ENCODE measurements around the gene FARP1. TPM values are rescaled to one million over a fixed set of nuclear protein-coding genes. Genes with fewer than 3 reads are reported as not detected.

FARP1 gene
- total and polyA plus RNA-seq, 2 of the 13 experiments (the other 11 are each of a cell fraction or from before 2014, with no cell fraction given), result 70.6 to 126 TPM

- TF ChIP-seq GMEB1 (CRISPR knock-in tag; IDR thresholded peaks at IDR 0.05; ENCODE audit: borderline replicate concordance) (0 out of 2 replicates have a peak, but pooled peaks have one; percentile 31), TFE3 (CRISPR knock-in tag; IDR thresholded peaks at IDR 0.05) (no peak), MAX (IDR thresholded peaks at IDR 0.05) (peak; percentile 15; the same call in 1 of the 2 replicates), ZNF17 (CRISPR knock-in tag; IDR thresholded peaks at IDR 0.05) (no peak), HDAC6 (IDR thresholded peaks at IDR 0.05; ENCODE audit: low read depth, low read length) (no peak), ZNF263 (CRISPR knock-in tag; IDR thresholded peaks at IDR 0.05) (0 out of 2 replicates have a peak, but pooled peaks have one; percentile 22), ZNF574 (CRISPR knock-in tag; IDR thresholded peaks at IDR 0.05) (no peak), TGIF2 (CRISPR knock-in tag; IDR thresholded peaks at IDR 0.05) (no peak), YY1 (IDR thresholded peaks at IDR 0.05; ENCODE audit: insufficient read depth, insufficient replicate concordance, low read depth, low read length) (peak; percentile 35), ZBTB38 (CRISPR knock-in tag; IDR thresholded peaks at IDR 0.05) (peak; percentile 46; the same call in 1 of the 2 replicates), ATF6 (CRISPR knock-in tag; conservative IDR thresholded peaks at IDR 0.05) (no peak), PRPF4 (IDR thresholded peaks at IDR 0.05; ENCODE audit: low read depth, low read length, poor library complexity, severe bottlenecking) (no peak), ZGPAT (CRISPR knock-in tag; IDR thresholded peaks at IDR 0.05) (0 out of 2 replicates have a peak, but pooled peaks have one; percentile 27), AHR (CRISPR knock-in tag; IDR thresholded peaks at IDR 0.05) (no peak), ZNF879 (CRISPR knock-in tag; IDR thresholded peaks at IDR 0.05) (no peak), ZNF224 (CRISPR knock-in tag; IDR thresholded peaks at IDR 0.05) (0 out of 2 replicates have a peak, but pooled peaks have one; percentile 35)
Measured at GRCh38 chr13:98495627-98496478, 353.0 kb downstream of the FARP1 start (continued).

Measured in HepG2 (cell line).